Measurements from ENCODE around the gene STXBP1.

- TF ChIP-seq ZSCAN20 (CRISPR knock-in tag; IDR thresholded peaks at IDR 0.05; ENCODE audit: borderline replicate concordance): no peak
- no peak for TF ChIP-seq ZFAT (CRISPR knock-in tag; conservative IDR thresholded peaks at IDR 0.05)
- no peak for TF ChIP-seq MYC (CRISPR knock-in tag; IDR thresholded peaks at IDR 0.05; ENCODE audit: borderline replicate concordance)
These were observed 6.0 kb upstream of the STXBP1 start for GRCh38 chr9:127606043-127606442.

All from HepG2 (cell line).